RWPE1 (cell line): ENCODE results near the gene TM4SF1.
"Not testable (repeated sequence)": the region's sequence is repeated elsewhere in the genome, so short reads cannot be mapped to it uniquely, and the experiment has no call there.

Source experiments
- CTCF ChIA-PET: fragments of 350-600 bp; sonication (Branson Sonifier 250); formaldehyde crosslinking; extraction: SDS; loops from one replicate; lab custom pipeline; 2021; lab: Yijun Ruan, JAX
- POLR2A ChIA-PET: fragments of 400-600 bp; formaldehyde crosslinking; extraction: SDS; loops from one replicate; lab custom pipeline; 2020; ENCODE audit warnings: antibody characterized with exemption; ENCODE audit not compliant: low non-redundant PET; lab: Yijun Ruan, JAX
- DNase-seq: peaks from one replicate; pipeline ENCODE4 v3.0.0; 2012; ENCODE audit warnings: low spot score
- H3K27ac ChIP-seq: fragments of 450-650 bp; 2 replicates; pipeline ENCODE4 v1.5.1; 2017
- TF ChIP-seq, protein P1 (sequence below): fragments of 450-650 bp; conservative IDR thresholded peaks from 2 replicates; pipeline ENCODE4 v1.5.1; 2017; ENCODE audit warnings: low read depth, mild to moderate bottlenecking

TM4SF1 gene

GRCh38 chr3:149340310-149340933, 37.0 kb downstream of the TM4SF1 start:
- TF ChIP-seq, protein P1, sequence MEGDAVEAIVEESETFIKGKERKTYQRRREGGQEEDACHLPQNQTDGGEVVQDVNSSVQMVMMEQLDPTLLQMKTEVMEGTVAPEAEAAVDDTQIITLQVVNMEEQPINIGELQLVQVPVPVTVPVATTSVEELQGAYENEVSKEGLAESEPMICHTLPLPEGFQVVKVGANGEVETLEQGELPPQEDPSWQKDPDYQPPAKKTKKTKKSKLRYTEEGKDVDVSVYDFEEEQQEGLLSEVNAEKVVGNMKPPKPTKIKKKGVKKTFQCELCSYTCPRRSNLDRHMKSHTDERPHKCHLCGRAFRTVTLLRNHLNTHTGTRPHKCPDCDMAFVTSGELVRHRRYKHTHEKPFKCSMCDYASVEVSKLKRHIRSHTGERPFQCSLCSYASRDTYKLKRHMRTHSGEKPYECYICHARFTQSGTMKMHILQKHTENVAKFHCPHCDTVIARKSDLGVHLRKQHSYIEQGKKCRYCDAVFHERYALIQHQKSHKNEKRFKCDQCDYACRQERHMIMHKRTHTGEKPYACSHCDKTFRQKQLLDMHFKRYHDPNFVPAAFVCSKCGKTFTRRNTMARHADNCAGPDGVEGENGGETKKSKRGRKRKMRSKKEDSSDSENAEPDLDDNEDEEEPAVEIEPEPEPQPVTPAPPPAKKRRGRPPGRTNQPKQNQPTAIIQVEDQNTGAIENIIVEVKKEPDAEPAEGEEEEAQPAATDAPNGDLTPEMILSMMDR = no peak
- CTCF ChIA-PET = interaction anchor here (0.7 kb wide), 1 partner anchor 350 kb away, joined by 3 read pairs; no protein-coding TSS in a partner anchor
- DNase-seq = no peak
- peak overlapping the region; percentile 73; the same call in 1 of the 2 replicates for H3K27ac ChIP-seq
- POLR2A ChIA-PET = no interaction called here

DNA sequence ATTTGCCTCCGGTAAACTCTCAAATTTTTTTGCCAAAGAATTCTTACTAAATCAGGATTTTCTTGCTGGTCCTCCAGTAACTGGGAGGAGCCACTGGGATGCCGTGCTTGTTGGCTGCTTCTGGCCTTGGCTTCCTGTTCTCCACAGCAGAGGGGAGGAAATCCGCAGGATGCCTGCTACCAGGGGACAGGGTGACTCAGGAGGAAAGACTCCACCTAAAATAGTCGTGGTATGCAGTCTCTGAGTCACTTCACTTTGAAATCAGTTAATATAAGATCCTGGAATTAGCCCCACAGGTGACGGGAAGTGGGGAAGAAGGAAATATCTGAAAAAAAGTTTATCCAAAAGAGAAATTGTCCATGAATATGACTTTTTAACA, 37.5 kb downstream of the TM4SF1 start:
- POLR2A ChIA-PET = no interaction called here
- TF ChIP-seq, protein P1 = no peak
- CTCF ChIA-PET = no interaction called here
- peak overlapping the region; percentile 73 for H3K27ac ChIP-seq
- DNase-seq = peak; percentile 91

DNA sequence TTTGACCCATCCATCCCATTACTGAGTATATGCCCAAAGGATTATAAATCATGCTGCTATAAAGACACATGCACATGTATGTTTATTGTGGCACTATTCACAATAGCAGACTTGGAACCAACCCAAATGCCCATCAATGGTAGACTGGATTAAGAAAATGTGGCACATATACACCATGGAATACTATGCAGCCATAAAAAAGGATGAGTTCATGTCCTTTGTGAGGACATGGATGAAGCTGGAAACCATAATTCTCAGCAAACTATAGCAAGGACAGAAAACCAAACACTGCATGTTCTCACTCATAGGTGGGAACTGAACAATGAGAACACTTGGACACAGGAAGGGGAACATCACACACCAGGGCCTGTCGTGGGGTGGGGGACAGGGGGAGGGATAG, 40.0 kb downstream of the TM4SF1 start:
- DNase-seq, POLR2A ChIA-PET, H3K27ac ChIP-seq, CTCF ChIA-PET: not testable (repeated sequence)

GRCh38 chr3:149336925-149337324, 40.5 kb downstream of the TM4SF1 start:
- TF ChIP-seq, protein P1 = no peak
- ChIA-PET POLR2A (no interaction called here), CTCF (interaction anchor here (1.2 kb wide), 1 partner anchor 216 kb away, joined by 3 read pairs; no protein-coding TSS in a partner anchor)
- no peak for DNase-seq
- H3K27ac ChIP-seq = no peak overlapping the region

- CTCF ChIA-PET = interaction anchor here (0.6 to 1.3 kb wide), 4 partner anchors 10 to 480 kb away, joined by 3 to 5 read pairs (median 4); no protein-coding TSS in a partner anchor
- DNase-seq = no peak
- POLR2A ChIA-PET = no interaction called here
- TF ChIP-seq, protein P1 = no peak
- no peak within 1 kb of the TSS for H3K27ac ChIP-seq
Observed at GRCh38 chr3:149333176-149333859, 44.1 kb downstream of the TM4SF1 start, which contains the start of gene TM4SF18. TSS of gene TM4SF18 (minus strand) at chr3:149333636. CDS start at chr3:149333382, 254 bp downstream.

DNA sequence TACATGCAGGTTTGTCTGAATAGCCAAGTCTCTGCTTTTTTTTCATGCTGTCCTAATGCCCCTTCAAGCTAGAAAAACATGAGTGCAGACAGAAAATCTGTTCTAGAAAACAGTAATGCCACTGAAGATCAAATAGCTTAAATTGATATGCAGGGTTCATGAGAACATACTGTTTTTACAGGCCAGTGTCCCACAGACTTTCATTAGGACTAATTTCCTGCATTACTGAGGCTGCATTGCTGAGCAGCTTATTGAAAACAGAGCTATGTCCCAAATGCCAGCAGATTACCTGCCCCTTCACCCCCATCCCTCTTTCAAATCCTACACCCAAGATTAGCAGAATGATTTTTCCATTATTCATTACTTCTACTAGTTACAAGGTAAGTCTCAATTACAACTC, 44.7 kb downstream of the TM4SF1 start:
- ChIA-PET POLR2A (no interaction called here), CTCF (interaction anchor here (0.6 kb wide), 2 partner anchors 210 to 481 kb away, joined by 3 to 6 read pairs; no protein-coding TSS in a partner anchor)
- H3K27ac ChIP-seq = no peak overlapping the region
- no peak for DNase-seq
- TF ChIP-seq, protein P1 = no peak
